Limb (tissue), 2 donors: Measurements from ENCODE around the gene BCAT1.
"Not testable (repeated sequence)": the region's sequence is repeated elsewhere in the genome, so short reads cannot be mapped to it uniquely, and the experiment has no call there.

Experiments
- DNase-seq, 2 donors: peaks; one replicate each; pipeline ENCODE4 v3.0.0-alpha.2; 2016; ENCODE audit errors: extremely low spot score in 2 of 2

The BCAT1 gene

DNA sequence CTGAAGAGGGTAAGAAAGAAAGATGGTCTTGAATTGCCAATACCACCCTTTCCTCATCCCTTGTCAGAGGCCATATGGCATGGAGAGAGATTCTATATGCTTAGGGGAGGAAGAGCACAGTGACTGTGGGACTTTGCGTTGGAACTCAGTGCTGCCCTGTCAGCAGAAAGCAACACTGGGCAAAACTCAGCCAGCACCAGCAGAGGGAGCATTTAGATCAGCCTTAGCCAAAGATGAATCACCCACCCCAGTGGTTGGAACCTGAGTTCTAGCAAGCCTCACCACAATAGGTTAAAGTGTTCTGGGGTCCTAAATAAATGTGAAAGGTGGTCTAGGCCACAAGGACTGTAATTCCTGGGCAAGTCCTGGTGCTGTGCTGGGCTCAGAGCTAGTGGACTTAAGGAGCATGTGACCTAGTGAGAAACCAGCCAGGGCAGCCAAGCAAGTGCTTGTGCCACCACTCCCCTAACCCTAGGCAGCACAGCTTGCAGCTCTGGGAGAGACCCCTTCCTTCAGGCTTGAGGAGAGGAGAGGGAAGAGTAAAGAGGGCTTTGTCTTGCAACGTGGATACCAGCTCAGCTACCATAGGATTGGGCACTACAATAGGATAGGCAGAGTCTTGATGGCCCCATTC, 11.4 kb upstream of the BCAT1 start:
- no peak for DNase-seq

DNA sequence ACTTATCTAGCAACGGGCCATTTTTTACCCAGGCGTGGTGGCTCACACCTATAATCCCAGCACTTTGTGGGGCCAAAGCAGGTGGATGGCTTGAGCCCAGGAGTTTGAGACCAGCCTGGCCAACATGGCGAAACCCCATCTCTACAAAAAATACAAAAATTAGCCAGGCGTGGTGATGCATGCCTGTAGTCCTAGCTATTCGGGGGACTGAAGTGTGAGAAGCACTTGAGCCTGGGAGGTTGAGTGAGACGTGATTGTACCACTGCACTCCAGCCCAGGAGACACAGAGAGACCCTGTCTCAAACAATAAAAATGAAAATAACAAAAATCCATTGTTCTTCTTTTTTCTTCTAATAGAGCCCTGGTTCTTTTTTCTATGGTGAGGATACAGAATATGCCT, 7.5 kb upstream of the BCAT1 start:
- not testable (repeated sequence) for DNase-seq

DNA sequence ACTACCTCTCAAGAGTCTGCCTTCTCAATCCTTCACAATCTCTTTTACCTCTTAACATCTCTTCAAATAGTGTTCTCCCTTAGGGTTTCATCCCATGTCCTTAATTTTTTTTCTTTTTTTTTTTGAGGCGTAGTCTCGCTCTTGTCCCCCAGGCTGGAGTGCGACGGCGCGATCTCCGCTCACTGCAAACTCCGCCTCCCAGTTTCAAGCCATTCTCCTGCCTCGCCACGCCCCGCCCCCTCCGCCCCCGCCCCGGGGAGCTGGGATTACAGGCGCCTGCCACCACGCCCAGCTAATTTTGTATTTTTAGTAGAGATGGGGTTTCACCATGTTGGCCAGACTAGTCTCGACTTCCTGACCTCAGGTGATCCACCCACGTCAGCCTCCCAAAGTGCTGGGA, 7.0 kb upstream of the BCAT1 start:
- no peak for DNase-seq

DNA sequence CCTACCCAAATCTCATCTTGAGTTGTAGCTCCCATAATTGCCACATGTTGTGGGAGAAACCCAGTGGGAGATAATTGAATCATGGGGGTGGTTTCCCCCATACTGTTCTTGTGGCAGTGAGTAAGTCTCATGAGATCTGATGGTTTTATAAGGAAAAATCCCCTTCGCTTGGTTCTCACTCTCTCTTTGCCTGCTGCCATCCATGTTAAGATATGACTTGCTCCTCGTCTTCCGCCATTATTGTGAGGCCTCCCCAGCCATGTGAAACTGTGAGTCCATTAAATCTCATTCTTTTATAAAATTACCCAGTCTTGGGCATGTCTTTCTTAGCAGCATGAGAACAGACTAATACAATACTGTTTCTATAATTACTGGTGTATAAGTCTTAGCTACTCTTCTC, 6.5 kb upstream of the BCAT1 start:
- DNase-seq, result no peak

DNA sequence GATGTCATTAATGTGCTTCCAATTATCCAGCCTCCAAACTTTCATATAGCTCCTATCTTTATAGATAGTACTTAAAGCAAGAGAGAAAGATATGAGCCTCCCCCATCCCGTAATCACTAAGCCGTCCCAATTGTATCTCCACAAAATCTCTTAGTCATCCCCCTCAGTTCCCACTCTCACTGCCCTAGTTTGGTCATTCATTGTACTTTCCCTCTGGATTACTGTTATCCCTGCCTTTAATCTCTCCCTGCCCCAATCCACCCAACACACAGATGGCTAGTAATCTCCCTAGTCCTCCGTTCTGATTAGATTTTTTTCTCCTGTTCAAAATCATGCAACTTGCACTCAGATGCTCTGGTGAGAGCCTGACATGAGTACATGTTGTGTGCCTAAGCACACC, 5.4 kb upstream of the BCAT1 start:
- no peak for DNase-seq

DNA sequence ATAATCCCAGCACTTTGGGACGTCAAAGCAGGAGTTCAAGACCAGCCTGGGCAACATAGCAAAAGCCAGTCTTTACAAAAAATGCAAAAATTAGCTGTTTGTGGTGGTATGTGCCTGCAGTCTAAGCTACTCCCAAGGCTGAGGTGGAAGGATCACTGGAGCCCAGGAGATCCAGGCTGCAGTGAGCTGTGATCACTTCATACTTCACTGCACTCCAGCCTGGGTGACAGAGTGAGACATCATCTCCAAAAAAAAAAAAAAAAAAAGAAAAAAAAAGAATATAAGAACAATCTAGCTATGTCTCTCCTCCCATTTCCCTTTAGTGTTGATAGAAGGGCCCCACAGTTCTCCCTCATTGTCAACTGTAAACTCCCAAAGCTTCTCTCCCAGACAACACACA, 3.5 kb upstream of the BCAT1 start:
- no peak for DNase-seq

DNA sequence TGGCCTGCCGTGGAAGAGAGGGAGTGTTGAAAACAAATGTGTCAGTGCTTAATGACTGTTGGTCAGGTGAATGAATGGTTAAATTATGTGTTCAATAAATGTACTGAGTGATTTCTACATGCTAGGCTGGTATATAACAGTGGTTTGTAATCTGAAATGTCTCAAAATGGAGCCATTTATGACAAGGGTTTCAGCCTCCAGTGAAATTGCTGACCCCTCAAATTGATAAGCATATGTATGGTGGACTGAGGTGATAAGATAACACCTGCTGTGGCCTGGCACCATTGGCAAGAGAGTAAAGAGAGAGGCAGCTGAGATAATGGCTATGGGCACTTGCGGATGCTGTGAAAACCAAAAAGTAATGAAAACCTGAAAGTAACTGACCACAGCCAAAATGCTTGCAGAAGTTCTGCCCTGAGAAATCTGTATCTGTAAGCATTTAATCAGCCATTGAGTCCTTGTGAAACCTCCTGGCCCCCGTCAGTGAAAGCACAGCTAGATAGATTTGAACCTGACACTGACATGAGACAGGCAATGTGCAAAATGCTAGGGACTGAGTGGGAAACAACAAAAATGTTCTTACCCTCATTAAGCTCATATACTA, 1.4 kb upstream of the BCAT1 start:
- no peak for DNase-seq

DNA sequence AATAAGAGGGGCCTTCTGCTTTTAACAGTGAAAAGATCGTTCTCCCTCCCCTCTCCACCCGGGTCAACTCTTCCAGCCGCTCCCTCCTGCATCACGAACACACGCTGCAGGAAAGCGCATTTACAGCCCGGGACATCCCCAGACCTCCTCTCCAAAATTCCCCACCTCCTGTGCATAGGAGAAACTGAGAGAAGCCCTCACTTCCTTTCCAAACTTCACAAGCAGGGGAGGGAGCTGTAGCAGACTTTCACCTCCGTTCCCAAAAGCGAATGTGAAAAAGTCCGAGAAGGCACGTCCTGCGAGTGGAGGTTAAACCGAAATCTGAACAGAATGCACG, 513 bp downstream of the BCAT1 start:
- peak; percentile 47 to 63 for DNase-seq

DNA sequence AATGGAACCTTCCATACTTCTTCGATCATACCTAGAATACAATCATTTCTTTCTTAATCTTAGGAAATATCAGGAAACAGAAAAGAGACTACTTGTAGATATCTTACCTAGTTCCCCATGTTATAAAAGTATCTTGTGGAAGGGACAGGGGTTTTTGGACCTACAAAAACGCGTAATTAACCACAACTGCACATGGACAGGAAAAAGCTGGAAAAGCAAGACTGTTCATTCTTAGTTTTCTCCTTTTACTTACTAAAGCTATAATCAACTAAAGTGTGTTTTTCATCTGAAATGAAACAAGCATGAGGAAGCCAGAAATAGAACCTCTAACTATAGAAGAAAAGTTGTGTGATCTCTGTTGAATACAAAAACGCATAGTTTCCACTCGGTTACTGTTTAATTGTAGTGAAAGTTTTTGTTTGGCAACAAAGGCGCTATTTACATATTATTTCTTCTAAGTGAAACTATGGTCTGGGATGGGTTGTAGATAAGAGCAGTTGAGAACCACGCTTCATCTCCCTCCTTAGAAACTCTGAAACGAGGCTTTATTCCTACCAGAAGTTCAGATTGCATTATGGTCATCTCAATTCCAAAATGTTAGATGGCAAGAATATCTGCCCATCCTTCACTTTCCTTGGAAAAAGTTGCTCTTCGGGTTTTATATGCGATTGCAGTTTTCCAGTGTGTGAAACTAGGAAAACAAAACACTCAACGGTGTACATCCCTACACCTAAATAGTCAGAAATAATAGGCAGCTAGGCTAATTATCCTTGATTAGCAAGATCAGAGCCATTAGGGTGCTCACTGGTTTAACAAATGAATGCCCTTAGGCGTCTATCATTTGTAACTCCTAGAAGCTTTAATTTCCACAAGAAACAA, 1.1 kb downstream of the BCAT1 start:
- DNase-seq, result peak in 1 of 2 donors; percentile 30

DNA sequence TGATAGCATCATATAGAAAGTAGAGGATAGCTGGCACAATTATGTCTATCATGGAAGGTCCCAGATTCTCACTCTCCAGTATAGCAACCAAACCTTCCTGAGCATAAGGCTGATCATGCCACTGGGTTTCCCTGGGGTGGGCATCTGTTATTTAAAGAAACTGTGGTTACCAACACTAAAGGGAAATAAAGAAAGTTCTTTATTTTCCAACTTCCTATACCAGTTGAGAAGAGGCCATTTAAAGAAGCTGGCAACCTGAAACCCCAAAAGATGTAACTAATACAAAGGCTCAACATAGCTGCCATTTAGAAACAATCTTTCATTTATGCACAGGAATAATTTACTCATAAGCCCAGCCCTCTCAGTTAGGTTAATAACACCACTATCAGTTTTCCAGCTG, 3.1 kb downstream of the BCAT1 start:
- DNase-seq, result no peak

DNA sequence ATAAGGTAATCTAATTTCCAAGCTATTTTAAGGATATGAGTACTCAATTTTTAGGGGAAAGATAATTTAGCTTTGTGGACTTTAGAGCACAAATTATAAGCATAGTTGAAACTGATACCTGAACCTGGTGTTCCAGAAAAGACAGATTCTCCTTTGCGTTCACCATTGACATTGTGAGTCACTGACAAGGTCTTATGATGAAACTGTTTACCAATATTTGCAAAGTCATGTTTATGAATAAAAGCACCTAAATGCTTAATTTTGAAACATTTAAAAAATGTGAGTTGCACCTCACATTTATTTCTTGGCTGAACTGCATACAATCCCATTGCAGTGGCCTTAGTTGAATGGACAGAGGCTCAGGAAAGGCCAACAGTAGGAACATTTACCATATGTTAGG, 3.9 kb downstream of the BCAT1 start:
- no peak for DNase-seq

DNA sequence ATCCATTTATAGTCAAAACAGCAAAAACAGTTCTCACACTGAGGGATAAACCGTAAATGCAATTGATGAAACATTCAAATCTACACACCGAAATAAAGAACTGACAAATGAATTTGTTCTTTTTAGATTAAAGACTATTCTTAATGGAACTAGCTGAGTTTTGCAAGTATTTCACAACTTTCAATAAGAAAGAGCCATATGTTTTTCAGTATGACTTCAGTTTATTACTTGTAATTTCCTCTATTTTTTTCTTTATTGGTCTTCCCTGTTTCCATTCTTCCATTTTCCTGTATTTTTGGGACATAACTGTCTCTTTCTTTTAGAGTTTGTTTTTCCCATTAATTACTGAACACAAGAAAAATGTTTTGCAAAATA, 4.3 kb downstream of the BCAT1 start:
- DNase-seq, result no peak

DNA sequence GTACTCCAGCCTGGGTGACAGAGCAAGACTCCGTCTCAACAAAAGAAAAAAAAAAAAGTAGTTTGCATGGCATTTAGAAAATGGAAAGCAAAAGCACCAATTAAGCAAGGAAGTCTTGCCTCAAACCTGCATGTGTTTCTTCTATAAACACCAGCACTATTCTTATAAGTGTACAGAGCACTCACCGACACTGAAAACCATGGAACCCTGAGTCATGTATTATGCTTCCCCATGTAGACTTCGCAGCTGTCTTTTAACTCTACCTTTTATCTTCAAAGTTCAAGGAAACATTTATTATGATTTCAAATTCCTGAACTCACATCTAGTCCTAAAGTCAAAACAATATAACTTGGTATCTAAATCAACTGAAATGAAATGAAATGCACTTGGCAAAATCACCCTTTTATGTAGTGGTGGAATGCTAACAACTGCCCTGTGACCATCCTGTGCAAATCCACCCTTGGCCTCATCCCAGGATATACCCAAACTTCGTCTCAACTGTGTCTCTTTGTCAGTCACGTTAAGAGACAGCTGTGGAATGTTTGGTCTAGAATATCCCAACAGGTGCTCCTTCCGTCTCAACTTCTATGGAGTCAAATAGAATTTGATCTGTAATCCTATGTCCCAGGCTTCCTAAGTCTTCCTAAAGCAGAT, 4.8 kb downstream of the BCAT1 start:
- peak in 1 of 2 donors; percentile 66 for DNase-seq

DNA sequence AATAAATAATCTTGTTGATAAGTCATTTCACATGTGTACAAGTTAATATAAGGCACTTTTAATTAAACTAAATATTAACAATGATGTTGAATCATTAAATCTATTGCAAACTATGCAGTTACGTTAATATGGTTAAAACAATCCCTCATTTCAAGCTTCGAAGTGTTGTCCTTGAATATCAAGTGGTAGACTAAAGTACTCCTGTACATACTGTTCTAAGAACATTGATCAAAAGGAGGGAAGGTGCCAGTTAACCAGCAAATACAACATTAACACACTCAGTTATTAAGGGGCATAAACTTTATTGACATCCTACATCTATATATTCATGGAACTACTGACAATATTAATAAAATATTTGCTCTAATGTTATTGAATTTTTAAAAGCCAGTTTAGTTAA, 8.7 kb downstream of the BCAT1 start:
- no peak for DNase-seq

DNA sequence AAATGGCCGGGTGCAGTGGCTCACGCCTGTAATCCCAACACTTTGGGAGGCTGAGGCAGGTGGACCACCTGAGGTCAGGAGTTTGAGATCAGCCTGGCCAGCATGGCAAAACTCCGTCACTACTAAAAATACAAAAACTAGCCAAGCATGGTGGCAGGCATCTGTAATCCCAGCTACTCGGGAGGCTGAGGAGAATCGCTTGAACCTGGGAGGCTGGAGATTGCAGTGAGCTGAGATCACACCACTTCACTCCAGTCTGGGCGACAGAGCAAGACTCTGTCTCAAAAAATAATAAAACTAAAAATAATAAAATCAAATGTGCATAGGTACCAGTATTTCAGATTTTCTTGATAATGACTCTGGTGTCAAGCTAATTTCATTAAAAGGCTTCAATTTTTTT, 9.3 kb downstream of the BCAT1 start:
- not testable (repeated sequence) for DNase-seq

DNA sequence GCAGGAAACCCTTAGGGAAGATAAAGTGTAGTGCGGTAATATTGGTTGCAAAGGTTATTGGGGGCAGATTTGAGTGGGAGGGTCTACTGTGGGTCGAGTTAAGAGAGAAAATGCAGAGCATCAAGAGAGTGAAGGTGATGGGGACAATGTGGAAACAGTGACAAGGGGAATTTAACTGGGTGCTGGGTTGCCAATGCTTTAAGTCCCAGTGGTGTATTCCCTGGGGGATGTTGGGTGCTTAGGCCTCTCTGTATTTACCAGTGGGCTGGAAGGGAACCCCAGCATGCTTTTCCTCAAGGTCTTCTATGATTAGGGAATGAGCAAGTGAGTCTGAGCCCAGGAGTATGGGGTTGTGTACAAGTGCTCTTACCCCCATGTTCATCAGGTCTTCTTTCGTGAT, 10.6 kb downstream of the BCAT1 start:
- DNase-seq, result no peak

DNA sequence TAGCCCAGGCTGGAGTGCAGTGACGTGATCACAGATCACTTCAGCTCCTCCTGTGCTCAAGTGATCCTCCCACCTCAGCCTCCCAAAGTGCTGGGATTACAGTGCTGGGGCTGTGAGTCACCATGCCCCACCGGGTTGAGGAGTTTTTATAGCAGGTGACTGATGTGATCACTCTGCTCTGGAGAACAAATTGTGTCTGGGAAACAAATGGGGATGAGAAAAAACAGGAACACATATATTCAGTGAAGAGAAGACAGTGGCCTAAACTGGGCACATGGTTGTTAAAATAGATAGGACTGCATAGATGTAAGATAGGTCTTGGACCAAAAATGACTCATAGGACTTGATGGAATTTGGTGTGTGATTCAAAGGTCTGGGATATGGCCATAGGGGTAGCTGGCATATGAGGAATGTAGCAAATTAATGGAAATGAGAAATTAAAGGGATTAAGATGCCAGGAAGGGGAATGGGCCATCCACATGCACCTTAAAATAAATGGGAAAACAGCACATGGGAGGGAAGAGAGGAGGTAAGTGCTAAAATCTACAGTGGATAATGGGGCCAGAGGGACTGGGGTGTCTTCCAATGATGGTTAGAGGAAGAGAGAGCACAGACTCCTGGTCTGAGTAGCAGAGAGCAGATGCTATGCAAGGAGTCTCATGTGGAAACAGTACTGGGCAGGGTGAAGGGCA, 11.2 kb downstream of the BCAT1 start:
- DNase-seq, result no peak

DNA sequence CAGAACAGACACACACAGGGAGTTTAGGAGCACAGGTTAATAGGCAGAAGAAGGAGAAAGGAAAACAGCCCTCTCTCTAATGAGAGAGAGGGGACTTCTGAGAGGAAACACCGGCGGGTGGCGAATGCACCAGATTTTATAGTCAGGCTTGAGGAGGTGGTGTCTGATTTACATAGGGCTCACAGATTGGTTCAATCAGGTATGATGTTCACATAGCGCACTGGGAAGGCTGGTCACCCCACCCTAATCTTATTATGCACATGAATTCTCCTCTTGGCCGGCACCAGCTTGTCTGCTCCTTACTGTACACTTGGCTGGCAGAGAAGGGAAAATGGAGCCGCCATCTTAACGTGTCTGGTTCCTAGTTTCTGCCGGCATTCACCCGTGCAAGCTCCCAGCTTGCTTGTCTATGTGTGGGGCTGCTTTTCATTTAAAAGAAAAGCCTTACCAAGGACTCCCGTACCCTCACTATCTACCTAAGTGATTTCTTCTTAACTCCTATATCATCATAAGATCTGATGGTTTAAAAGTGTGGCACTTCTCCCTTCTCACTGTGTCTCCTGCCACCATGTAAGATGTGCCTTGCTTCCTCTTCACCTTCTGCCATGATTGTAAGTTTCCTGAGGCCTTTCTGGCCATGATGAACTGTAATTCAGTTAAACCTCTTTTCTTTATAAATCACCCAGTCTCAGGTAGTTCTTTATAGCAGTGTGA, 15.1 kb downstream of the BCAT1 start:
- no peak for DNase-seq

DNA sequence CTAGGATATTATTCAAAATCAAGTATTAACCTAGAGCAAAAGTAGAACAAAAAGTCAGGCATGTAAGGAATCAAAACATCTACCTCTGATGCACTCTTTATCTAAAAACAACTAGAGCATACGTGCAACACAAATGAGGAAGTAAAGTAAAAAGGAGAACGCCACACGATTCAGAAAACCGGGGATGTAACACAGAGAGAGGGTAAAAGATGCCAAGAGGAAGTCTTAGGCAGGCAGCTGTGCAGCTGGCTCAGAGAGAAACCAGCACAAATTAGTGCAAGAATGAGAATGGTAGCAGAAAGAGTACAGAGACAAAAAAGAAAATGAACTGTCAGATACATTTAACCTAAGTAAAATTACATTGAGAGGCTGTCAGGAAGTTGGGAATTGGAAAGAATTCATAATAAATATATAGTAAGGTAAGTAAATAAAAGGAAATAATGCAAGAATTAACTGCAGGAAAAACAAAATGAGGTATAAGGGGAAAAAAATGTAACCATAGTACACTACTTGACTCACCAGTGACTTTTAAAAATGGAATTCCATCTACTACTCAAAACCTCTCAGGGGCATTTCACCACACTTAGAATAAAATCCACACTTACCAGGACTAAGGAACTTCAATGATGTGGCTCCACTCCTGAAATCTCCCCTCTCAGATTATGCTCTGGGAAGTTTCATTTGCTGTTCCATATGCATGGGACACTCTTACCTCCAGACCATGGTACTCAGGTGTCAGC, 17.1 kb downstream of the BCAT1 start:
- DNase-seq, result no peak

DNA sequence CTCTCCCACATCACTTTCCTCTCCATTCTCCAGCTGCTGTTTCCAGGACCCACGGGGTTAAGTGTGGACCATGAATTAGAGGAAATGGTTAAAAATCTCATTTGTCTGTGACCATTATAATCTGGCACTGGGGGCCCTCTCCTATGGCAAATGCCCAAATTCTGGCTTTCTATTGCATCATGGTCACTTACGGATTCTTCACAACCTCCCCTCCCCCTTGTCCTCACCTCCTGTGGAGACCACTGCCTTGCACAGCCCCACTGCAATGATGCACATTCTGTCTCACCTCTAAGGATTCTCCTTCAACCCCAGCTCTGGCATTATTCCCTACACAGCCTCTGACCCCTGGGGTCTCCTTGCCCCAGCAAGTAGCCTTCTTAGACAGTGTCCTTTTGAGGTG, 18.9 kb downstream of the BCAT1 start:
- DNase-seq, result no peak
